Measurements from ENCODE around the gene MED15. TPM values are rescaled to one million over a fixed set of nuclear protein-coding genes. Genes with fewer than 3 reads are reported as not detected.

The MED15 gene
- total and polyA plus RNA-seq, 2 of the 8 experiments (the other 6 are each of a cell fraction or from before 2014, with no cell fraction given): 28.3 to 57.1 TPM

DNA sequence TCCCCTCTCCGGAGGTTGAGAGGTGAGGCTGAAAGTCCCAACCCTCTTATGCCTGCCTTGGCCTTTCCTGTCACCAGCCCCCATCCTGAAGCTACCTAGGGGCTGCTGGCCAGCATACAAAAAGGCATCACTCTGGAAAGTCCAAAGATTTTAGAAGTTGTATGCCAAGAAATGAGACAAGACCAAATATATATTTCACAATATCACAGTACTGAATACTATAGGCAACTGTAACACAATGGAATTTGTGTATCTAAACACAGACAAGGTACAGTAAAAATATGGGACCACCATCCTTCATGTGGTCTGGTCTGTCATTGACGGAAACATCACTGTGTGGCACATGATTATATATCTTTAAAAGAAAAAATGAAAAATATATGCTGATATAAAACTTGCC, 16.1 kb upstream of the MED15 start (continued):
- TF ChIP-seq, protein P1, sequence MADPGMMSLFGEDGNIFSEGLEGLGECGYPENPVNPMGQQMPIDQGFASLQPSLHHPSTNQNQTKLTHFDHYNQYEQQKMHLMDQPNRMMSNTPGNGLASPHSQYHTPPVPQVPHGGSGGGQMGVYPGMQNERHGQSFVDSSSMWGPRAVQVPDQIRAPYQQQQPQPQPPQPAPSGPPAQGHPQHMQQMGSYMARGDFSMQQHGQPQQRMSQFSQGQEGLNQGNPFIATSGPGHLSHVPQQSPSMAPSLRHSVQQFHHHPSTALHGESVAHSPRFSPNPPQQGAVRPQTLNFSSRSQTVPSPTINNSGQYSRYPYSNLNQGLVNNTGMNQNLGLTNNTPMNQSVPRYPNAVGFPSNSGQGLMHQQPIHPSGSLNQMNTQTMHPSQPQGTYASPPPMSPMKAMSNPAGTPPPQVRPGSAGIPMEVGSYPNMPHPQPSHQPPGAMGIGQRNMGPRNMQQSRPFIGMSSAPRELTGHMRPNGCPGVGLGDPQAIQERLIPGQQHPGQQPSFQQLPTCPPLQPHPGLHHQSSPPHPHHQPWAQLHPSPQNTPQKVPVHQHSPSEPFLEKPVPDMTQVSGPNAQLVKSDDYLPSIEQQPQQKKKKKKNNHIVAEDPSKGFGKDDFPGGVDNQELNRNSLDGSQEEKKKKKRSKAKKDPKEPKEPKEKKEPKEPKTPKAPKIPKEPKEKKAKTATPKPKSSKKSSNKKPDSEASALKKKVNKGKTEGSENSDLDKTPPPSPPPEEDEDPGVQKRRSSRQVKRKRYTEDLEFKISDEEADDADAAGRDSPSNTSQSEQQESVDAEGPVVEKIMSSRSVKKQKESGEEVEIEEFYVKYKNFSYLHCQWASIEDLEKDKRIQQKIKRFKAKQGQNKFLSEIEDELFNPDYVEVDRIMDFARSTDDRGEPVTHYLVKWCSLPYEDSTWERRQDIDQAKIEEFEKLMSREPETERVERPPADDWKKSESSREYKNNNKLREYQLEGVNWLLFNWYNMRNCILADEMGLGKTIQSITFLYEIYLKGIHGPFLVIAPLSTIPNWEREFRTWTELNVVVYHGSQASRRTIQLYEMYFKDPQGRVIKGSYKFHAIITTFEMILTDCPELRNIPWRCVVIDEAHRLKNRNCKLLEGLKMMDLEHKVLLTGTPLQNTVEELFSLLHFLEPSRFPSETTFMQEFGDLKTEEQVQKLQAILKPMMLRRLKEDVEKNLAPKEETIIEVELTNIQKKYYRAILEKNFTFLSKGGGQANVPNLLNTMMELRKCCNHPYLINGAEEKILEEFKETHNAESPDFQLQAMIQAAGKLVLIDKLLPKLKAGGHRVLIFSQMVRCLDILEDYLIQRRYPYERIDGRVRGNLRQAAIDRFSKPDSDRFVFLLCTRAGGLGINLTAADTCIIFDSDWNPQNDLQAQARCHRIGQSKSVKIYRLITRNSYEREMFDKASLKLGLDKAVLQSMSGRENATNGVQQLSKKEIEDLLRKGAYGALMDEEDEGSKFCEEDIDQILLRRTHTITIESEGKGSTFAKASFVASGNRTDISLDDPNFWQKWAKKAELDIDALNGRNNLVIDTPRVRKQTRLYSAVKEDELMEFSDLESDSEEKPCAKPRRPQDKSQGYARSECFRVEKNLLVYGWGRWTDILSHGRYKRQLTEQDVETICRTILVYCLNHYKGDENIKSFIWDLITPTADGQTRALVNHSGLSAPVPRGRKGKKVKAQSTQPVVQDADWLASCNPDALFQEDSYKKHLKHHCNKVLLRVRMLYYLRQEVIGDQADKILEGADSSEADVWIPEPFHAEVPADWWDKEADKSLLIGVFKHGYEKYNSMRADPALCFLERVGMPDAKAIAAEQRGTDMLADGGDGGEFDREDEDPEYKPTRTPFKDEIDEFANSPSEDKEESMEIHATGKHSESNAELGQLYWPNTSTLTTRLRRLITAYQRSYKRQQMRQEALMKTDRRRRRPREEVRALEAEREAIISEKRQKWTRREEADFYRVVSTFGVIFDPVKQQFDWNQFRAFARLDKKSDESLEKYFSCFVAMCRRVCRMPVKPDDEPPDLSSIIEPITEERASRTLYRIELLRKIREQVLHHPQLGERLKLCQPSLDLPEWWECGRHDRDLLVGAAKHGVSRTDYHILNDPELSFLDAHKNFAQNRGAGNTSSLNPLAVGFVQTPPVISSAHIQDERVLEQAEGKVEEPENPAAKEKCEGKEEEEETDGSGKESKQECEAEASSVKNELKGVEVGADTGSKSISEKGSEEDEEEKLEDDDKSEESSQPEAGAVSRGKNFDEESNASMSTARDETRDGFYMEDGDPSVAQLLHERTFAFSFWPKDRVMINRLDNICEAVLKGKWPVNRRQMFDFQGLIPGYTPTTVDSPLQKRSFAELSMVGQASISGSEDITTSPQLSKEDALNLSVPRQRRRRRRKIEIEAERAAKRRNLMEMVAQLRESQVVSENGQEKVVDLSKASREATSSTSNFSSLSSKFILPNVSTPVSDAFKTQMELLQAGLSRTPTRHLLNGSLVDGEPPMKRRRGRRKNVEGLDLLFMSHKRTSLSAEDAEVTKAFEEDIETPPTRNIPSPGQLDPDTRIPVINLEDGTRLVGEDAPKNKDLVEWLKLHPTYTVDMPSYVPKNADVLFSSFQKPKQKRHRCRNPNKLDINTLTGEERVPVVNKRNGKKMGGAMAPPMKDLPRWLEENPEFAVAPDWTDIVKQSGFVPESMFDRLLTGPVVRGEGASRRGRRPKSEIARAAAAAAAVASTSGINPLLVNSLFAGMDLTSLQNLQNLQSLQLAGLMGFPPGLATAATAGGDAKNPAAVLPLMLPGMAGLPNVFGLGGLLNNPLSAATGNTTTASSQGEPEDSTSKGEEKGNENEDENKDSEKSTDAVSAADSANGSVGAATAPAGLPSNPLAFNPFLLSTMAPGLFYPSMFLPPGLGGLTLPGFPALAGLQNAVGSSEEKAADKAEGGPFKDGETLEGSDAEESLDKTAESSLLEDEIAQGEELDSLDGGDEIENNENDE (IDR thresholded peaks at IDR 0.05; ENCODE audit: insufficient replicate concordance, low read length): no peak
- no peak for TF ChIP-seq ASH2L (IDR thresholded peaks at IDR 0.05; ENCODE audit: low read length)
- TF ChIP-seq, protein P2, sequence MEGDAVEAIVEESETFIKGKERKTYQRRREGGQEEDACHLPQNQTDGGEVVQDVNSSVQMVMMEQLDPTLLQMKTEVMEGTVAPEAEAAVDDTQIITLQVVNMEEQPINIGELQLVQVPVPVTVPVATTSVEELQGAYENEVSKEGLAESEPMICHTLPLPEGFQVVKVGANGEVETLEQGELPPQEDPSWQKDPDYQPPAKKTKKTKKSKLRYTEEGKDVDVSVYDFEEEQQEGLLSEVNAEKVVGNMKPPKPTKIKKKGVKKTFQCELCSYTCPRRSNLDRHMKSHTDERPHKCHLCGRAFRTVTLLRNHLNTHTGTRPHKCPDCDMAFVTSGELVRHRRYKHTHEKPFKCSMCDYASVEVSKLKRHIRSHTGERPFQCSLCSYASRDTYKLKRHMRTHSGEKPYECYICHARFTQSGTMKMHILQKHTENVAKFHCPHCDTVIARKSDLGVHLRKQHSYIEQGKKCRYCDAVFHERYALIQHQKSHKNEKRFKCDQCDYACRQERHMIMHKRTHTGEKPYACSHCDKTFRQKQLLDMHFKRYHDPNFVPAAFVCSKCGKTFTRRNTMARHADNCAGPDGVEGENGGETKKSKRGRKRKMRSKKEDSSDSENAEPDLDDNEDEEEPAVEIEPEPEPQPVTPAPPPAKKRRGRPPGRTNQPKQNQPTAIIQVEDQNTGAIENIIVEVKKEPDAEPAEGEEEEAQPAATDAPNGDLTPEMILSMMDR (IDR thresholded peaks at IDR 0.05; ENCODE audit: control extremely low read depth in 1 of 3, insufficient read depth in 1 of 3, low read depth in 1 of 3, low read length in 3 of 3): no peak
- no peak for TF ChIP-seq HDAC2 (IDR thresholded peaks at IDR 0.05; ENCODE audit: borderline replicate concordance in 1 of 2, low read depth in 2 of 2, low read length in 2 of 2)
- TF ChIP-seq NANOG (IDR thresholded peaks at IDR 0.05; ENCODE audit: insufficient read depth, low read depth, low read length, poor library complexity, severe bottlenecking): no peak
- no peak for TF ChIP-seq TAF7 (optimal IDR thresholded peaks at IDR 0.05; ENCODE audit: borderline replicate concordance, low read depth, low read length)
- TF ChIP-seq POLR2AphosphoS5 (IDR thresholded peaks at IDR 0.05; ENCODE audit: low read depth, low read length): no peak
- no peak for TF ChIP-seq JUN (IDR thresholded peaks at IDR 0.05; ENCODE audit: low read depth, low read length)
- TF ChIP-seq PHF8 (conservative IDR thresholded peaks at IDR 0.05; ENCODE audit: low read depth, low read length): no peak

Measured in H1 (cell line).